ENCODE data around the gene NCAM2. TPM values are rescaled to one million over a fixed set of nuclear protein-coding genes. Genes with fewer than 3 reads are reported as not detected.
A peak's percentile ranks its signal among the peaks of the same experiment; 100 is the strongest.

The NCAM2 gene
- total RNA-seq, 1 donor from 2014 or later = 1.3 TPM

DNA sequence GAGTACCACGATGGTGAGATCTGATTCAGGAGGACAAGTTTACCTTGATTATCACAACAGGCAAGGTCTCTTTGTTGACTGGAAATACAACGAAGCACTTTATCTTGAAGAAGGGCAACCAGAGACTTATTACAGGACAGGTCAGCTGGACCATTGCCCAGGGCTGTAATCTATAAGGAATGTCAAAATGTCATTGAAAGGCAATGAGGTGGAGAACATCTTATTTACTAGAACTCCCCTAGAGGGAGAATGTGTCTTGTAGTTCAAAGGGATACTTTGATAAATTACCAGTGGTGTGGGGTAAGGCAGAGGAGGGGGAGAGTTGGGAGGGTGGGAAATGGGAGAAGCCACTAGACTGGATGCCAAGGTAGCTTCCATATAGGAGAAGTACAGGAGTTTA is 212.3 kb downstream of the NCAM2 start:
- no peaks in the 10 kb centered on the region for H3K27me3 ChIP-seq (ENCODE audit: control insufficient read depth, insufficient read depth, low read length)
- DNase-seq (ENCODE audit: low read depth) = no peak
- TF ChIP-seq, protein P1, sequence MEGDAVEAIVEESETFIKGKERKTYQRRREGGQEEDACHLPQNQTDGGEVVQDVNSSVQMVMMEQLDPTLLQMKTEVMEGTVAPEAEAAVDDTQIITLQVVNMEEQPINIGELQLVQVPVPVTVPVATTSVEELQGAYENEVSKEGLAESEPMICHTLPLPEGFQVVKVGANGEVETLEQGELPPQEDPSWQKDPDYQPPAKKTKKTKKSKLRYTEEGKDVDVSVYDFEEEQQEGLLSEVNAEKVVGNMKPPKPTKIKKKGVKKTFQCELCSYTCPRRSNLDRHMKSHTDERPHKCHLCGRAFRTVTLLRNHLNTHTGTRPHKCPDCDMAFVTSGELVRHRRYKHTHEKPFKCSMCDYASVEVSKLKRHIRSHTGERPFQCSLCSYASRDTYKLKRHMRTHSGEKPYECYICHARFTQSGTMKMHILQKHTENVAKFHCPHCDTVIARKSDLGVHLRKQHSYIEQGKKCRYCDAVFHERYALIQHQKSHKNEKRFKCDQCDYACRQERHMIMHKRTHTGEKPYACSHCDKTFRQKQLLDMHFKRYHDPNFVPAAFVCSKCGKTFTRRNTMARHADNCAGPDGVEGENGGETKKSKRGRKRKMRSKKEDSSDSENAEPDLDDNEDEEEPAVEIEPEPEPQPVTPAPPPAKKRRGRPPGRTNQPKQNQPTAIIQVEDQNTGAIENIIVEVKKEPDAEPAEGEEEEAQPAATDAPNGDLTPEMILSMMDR (IDR thresholded peaks at IDR 0.05; ENCODE audit: insufficient read depth, low read length, severe bottlenecking) = no peak
- H3K36me3 ChIP-seq (ENCODE audit: control insufficient read depth, insufficient read depth, low read length) = no peaks in the 10 kb centered on the region
- H3K4me3 ChIP-seq (ENCODE audit: low read depth, low read length) = no peak overlapping the region
- no peak for FAIRE-seq

DNA sequence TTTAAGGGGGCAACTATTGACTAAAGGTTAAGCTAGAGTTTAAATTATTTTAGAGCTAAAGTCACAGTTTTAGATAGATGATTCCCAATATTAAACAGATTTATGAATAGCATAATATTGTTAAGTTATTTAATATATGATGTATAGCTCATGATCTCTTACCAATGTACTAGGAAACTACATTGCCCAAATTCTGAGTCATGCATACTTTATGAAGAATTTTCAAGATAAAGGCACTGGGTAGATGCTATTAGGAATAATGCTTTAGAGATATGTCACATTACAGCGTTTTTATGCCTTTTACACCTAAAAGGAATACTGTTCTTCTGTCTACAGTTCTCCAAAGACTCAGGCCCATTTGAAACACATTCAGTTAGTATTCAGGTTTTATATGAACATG is 215.1 kb downstream of the NCAM2 start:
- TF ChIP-seq, protein P1 (IDR thresholded peaks at IDR 0.05; ENCODE audit: insufficient read depth, low read length, severe bottlenecking) = no peak
- Histone ChIP-seq H3K36me3 (ENCODE audit: control insufficient read depth, insufficient read depth, low read length) (no peaks in the 10 kb centered on the region), H3K4me3 (ENCODE audit: low read depth, low read length) (no peak overlapping the region), H3K27me3 (ENCODE audit: control insufficient read depth, insufficient read depth, low read length) (no peaks in the 10 kb centered on the region)
- DNase-seq (ENCODE audit: low read depth) (no peak), FAIRE-seq (no peak)

DNA sequence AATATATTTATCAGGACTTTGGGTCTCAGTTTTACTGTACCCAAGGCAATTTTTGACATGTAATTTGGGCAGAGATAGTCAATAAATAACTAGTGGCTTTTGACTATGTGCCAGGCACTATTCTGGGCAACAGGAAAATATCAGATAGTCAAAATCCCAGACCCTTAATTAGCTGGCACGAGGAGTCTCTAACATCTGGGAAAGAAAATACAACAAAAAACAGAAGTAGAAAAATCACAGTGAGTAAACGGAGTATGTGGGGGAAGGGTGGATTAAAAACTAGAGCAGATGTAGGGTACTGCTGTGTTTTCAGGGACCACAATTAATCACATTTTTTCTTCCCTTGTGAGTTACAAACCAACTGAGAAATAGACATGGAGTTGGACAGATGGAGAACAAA is 217.8 kb downstream of the NCAM2 start:
- DNase-seq (ENCODE audit: low read depth) (no peak), FAIRE-seq (no peak)
- TF ChIP-seq, protein P1 (IDR thresholded peaks at IDR 0.05; ENCODE audit: insufficient read depth, low read length, severe bottlenecking) = no peak
- Histone ChIP-seq H3K36me3 (ENCODE audit: control insufficient read depth, insufficient read depth, low read length) (no peaks in the 10 kb centered on the region), H3K4me3 (ENCODE audit: low read depth, low read length) (no peak overlapping the region), H3K27me3 (ENCODE audit: control insufficient read depth, insufficient read depth, low read length) (no peaks in the 10 kb centered on the region)

DNA sequence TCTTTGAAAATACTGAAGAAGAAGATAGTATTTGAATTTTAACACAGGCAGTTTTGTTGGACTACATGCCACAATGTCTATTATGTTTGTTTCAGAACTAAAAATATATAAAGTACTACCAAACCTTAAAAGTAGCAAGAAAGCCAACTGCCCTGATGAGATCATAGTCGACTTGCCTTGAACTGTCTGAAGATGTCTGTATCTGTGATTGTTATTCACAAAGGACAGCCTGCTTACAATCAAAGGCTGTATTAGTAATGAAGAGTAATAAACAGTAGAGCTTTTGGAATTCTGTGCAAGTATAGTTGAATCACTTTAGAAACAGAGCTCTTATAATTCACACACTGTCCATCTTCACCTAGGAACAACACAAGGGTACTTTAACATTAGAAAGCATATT is 228.3 kb downstream of the NCAM2 start:
- DNase-seq (ENCODE audit: low read depth) = no peak
- TF ChIP-seq, protein P1 (IDR thresholded peaks at IDR 0.05; ENCODE audit: insufficient read depth, low read length, severe bottlenecking) = no peak
- FAIRE-seq = no peak

DNA sequence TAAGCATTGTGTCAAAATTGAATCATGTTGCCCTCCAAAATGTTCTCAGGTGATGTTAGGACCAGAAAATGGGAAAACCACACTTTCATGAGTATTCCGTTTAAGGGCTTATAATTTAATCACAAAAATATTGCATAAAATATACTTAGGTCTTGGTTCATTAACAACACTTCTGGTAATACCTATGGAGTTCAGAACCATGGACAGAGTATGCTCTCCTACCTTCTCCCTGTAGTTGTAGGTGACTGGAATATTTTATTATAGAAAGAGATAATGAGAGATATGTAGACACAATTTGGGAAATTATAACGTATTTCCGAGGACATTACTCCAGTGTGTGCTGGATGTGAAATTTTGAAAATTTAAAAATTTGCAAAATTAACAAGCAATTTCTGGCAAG is 232.5 kb downstream of the NCAM2 start:
- TF ChIP-seq, protein P1 (IDR thresholded peaks at IDR 0.05; ENCODE audit: insufficient read depth, low read length, severe bottlenecking) = no peak
- H3K27me3 ChIP-seq (ENCODE audit: control insufficient read depth, insufficient read depth, low read length) = no peaks in the 10 kb centered on the region
- H3K4me3 ChIP-seq (ENCODE audit: low read depth, low read length) = no peak overlapping the region
- no peak for FAIRE-seq
- H3K36me3 ChIP-seq (ENCODE audit: control insufficient read depth, insufficient read depth, low read length) = no peaks in the 10 kb centered on the region
- DNase-seq (ENCODE audit: low read depth) = peak; percentile 3

More for the DNA sequence above, 228.3 kb downstream of the NCAM2 start:
- no peaks in the 10 kb centered on the region for H3K27me3 ChIP-seq (ENCODE audit: control insufficient read depth, insufficient read depth, low read length)
- no peaks in the 10 kb centered on the region for H3K36me3 ChIP-seq (ENCODE audit: control insufficient read depth, insufficient read depth, low read length)
- H3K4me3 ChIP-seq (ENCODE audit: low read depth, low read length) = no peak overlapping the region

DNA sequence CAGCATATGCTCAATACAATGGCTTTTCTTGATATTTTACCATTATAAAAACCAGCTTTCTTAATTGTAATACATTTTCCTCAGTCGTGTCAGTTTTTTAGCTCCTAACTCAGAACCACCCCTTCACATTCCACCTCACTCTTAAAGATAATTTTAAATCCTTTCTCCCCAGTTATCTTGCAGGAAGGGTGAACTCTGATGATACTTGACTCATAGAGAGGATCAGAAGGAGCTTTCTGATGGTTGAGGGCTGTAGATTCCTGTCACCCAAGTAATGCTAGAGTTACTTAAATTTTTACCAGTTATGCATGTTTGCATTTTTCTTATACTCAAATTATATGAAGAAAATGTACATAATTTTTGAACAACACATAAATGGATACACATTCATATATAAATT is 233.7 kb downstream of the NCAM2 start:
- TF ChIP-seq, protein P1 (IDR thresholded peaks at IDR 0.05; ENCODE audit: insufficient read depth, low read length, severe bottlenecking) = no peak
- H3K4me3 ChIP-seq (ENCODE audit: low read depth, low read length) = no peak overlapping the region
- FAIRE-seq (no peak), DNase-seq (ENCODE audit: low read depth) (no peak)
- no peaks in the 10 kb centered on the region for H3K27me3 ChIP-seq (ENCODE audit: control insufficient read depth, insufficient read depth, low read length)
- H3K36me3 ChIP-seq (ENCODE audit: control insufficient read depth, insufficient read depth, low read length) = no peaks in the 10 kb centered on the region
